ENCODE measurements around the gene GRM7.

- TF ChIP-seq CTCF (IDR thresholded peaks at IDR 0.05; ENCODE audit: insufficient read depth, low read length) (no peak), POLR2AphosphoS5 (IDR thresholded peaks at IDR 0.05; ENCODE audit: low read depth) (no peak), SPI1 (IDR thresholded peaks at IDR 0.05; ENCODE audit: borderline replicate concordance, low read depth) (no peak), REST (IDR thresholded peaks at IDR 0.05; ENCODE audit: insufficient replicate concordance, low read depth) (no peak), GABPA (IDR thresholded peaks at IDR 0.05; ENCODE audit: low read depth) (no peak)
Observed at GRCh38 chr3:7621651-7622050, 760.7 kb downstream of the GRM7 start.

All from HL-60 (cell line).